Measurements from ENCODE around the gene CD81.
"Not testable (repeated sequence)": the region's sequence is repeated elsewhere in the genome, so short reads cannot be mapped to it uniquely, and the experiment has no call there.

The CD81 gene

DNA sequence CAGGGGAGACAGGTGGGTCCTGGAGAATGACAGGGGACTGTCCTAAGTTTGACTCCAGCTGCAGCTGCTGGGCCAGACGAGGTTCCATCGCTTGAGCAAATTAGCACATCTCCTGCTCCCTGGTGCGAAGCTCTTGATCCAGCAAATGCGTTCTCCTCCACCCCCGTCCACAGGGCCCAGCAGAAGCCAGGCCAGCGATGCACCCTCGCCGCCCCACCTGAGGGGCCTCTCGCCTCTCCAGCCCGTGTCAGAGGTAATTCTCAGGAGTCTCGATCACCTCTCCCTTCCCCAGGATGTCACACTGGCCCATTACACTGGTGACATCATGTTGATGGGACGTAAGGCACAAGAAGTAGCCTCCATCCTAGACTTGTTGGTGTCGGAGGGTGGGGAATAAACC, 19.5 kb upstream of the CD81 start:
- DNase-seq = not testable (repeated sequence)

DNA sequence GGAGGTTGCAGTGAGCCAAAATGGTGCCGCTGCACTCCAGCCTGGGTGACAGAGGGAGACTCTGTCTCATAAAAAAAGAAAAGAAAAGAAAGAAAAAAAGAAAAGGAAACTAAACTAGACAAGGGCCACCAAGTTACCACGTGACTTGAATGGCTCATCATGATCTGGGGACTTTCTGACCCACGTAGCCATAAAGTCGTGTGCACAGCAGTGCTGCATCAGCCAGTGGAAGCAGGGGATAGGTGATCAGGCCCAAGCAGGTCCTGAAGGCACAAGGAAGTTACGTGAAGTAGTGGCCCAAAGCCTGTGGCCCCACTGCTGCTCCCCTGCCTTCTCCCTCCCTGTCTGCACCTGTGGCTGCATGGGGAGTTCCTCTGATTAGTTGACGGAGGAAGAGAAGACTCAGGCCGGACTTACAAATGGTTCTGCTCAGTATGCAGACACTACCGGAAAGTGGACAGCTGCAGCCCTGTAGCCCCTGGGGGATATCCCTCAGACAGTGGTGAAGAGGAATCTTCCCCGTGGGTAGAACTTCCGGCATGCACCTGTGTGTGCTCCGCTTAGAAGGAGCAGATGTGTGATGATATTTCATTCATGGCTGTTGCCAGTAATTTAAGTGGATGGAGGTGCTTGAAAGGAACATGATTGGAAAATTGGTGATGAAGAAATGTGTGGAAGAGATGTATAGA, 18.2 kb upstream of the CD81 start:
- no peak for DNase-seq

GRCh38 chr11:2359557-2359956, 17.6 kb upstream of the CD81 start:
- DNase-seq = no peak

GRCh38 chr11:2360081-2360642, 16.9 kb upstream of the CD81 start:
- no peak for DNase-seq

GRCh38 chr11:2361565-2361964, 15.5 kb upstream of the CD81 start:
- DNase-seq = no peak

GRCh38 chr11:2362414-2362813, 14.7 kb upstream of the CD81 start:
- no peak for DNase-seq

DNA sequence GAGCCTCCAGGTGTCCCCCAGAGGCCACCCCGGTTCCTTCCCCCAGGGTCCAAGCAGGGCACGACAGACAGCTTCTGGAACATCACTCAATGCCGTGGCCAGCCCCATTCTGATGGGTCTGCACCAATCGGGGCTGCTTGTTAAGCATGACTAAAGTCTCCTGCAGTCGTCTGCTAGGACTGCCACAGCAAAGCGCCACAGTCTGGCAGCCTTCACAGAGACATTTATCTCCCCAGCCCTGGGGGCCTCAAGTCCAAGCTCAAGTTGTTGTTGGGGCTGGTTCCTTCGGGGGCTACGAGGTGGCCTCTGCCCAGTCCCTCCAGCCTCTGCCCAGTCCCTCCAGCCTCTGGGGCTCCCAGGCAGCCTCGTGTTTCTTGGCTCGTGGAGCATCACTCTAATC, 14.0 kb upstream of the CD81 start:
- DNase-seq = no peak

- no peak for DNase-seq
Observed at GRCh38 chr11:2363577-2364370, 13.3 kb upstream of the CD81 start.

DNA sequence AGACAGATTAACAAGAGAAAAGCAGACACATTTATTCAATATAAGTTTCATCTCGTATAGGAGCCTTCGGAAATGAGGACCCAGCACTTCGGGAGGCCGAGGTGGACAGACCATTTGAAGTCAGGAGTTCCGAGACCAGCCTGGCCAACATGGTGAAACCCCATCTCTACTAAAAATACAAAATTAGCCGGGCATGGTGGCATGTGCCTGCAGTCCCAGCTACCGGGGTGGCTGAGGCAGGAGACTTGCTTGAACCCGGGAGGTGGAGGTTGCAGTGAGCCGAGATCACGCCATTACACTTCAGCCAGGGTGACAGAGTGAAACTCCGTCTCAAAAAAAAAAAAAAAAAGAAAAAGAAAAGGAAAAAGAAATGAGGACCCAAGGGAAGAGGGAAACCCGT, 12.7 kb upstream of the CD81 start:
- DNase-seq = not testable (repeated sequence)

- DNase-seq = no peak
Observed at GRCh38 chr11:2365571-2366210, 11.4 kb upstream of the CD81 start.

DNA sequence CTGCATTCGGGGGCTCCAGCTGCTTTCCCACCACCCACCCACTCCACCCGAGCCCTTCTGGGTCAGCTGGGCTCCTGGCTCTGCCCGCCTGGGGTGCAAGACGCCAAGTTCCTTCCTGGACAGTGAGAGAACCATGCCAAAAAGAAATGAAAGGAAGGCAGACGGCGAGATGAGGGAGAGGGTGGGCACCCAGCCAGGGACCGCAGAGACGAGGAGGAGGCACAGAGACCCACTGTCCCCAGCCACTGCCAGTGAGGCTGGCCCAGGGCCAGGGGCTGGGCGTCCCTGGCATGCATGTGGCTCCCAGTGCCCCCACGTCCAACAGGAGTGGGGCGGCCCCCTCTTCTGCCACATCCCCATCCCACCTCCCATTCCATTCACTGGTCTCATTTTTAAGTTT, 10.8 kb upstream of the CD81 start:
- no peak for DNase-seq

GRCh38 chr11:2366733-2367132, 10.4 kb upstream of the CD81 start:
- DNase-seq = no peak

GRCh38 chr11:2367266-2368160, 9.6 kb upstream of the CD81 start:
- no peak for DNase-seq

DNA sequence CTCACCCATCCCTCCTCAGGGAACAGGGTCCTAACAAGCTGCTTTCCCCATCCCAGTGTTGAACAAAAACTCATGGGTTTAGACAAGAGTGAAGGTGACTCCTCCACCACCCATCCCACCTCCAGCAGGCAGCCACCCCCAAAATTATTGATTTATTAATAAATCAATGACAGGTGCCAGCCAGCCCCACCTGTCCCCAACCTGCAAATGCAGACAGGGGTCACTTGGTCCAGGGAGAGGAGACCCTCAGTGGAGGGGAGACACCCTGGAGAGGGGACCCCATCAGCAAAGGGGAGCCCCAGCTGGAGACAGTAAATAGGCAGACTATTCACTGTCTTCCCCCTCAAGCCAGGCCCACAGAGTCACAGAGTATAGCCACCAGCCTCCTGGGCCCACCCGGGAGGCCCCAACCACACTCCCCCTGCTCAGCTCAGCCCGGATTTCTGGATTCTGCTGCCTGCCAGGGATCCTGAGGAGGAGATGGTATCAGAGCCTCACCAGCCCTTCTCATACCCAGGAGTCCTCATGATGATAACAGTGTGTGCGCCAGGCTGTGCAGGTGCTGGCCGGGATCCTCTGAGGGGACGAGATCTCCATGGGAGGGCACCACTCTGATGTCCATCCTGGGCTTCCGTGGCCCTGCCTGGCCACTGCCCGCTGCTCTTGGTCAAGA, 8.8 kb upstream of the CD81 start:
- no peak for DNase-seq

GRCh38 chr11:2368851-2369180, 8.3 kb upstream of the CD81 start:
- DNase-seq = no peak

DNA sequence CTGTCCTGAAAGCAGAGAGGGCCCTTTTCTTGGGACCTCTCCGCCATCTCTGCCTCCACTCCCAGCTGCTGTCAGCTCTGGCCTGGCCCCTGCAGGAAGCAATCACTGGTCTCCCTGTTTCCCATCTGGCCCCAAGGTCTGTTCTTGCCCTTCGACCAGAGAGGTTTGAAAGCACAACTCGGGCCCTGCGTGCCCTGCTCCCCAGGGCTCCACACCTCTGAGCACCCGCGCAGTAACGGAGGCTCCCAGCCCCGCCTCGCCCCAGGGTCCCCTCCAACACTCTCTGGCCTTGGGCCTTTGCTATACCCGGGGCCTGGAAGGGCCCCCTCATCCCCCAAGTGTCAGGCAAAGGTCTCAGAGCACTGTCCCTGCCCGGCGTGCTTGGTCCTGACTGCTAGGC, 7.8 kb upstream of the CD81 start:
- no peak for DNase-seq

GRCh38 chr11:2369896-2370295, 7.2 kb upstream of the CD81 start:
- DNase-seq = no peak

DNA sequence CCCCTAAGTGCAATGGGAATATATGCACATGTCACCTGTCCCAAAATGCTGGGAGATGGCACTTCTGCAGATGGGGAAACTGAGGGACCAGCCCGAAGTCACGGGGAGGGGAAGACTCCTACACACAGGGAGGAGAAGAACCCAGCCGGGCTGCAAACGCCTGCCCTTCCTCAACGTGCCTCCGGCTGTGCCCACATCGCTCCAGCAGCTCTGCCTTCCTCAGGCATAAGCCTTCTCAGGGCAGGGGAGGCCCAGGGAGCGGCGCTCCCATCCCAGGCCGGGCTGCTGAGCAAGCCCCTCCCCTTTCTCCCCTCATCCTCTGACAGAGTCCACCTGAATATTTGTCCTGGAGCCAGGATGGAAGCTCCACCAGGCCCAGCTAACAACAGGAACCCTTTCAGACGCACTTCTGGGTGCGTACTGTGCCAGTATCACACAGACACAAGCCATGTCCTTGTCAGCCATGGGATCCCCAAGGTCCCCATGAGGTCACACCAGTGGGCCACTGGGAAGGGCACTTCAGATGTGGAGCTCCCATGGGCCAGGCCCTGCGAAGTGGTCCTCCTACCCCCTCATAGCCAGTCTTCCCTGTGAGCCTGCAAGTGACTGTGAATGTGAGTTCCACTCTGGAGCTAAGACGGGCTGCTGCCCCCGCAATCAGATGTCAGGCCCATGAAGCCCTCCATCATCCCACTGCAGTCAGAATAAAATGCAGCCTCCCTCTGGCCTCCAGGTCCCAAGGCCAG, 2.5 kb upstream of the CD81 start:
- no peak for DNase-seq

GRCh38 chr11:2375341-2375853, 1.7 kb upstream of the CD81 start:
- DNase-seq = no peak

GRCh38 chr11:2375964-2376551, 1.1 kb upstream of the CD81 start:
- DNase-seq = no peak

All from NCI-H226 (cell line).